NCI-H146 treated with DMSO at 0.1 percent for 48 hours (cell line): Measurements from ENCODE around the gene DDX20.

Source experiments
- DNase-seq: peaks from one replicate; lab custom pipeline; 2025; ENCODE audit not compliant: unreplicated experiment; lab: John Stamatoyannopoulos, UW

Gene DDX20, protein sequence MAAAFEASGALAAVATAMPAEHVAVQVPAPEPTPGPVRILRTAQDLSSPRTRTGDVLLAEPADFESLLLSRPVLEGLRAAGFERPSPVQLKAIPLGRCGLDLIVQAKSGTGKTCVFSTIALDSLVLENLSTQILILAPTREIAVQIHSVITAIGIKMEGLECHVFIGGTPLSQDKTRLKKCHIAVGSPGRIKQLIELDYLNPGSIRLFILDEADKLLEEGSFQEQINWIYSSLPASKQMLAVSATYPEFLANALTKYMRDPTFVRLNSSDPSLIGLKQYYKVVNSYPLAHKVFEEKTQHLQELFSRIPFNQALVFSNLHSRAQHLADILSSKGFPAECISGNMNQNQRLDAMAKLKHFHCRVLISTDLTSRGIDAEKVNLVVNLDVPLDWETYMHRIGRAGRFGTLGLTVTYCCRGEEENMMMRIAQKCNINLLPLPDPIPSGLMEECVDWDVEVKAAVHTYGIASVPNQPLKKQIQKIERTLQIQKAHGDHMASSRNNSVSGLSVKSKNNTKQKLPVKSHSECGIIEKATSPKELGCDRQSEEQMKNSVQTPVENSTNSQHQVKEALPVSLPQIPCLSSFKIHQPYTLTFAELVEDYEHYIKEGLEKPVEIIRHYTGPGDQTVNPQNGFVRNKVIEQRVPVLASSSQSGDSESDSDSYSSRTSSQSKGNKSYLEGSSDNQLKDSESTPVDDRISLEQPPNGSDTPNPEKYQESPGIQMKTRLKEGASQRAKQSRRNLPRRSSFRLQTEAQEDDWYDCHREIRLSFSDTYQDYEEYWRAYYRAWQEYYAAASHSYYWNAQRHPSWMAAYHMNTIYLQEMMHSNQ

GRCh38 chr1:111755331-111756123, at the start of gene DDX20:
Gene DDX20 (plus strand): TSS chr1:111755901. CDS start chr1:111755925, 24 bp downstream.
- DNase-seq: peak; percentile 88

DNA sequence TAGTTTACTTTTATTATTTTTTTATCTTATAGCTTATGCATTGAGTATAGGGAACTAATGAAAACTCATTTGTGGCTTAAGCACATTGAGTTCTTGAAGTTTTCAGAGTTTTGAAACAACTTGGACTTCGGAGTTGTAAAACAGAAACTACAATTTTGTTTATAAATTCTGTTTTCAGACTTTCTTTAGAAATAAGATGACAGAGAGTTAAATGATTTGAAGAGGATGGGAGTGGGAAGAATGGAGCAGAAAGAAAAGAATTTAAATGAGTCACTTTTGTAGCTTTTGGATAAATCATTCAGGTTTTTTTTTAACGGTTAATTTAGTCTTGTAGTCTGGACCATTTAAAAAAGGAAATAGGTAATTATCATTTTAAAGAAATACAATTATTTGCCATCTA, 48.8 kb upstream of the DDX20 start:
- DNase-seq: no peak

GRCh38 chr1:111707906-111708305, 47.8 kb upstream of the DDX20 start:
- DNase-seq: no peak

- no peak for DNase-seq
Measured at GRCh38 chr1:111709986-111710385, 45.7 kb upstream of the DDX20 start.

DNA sequence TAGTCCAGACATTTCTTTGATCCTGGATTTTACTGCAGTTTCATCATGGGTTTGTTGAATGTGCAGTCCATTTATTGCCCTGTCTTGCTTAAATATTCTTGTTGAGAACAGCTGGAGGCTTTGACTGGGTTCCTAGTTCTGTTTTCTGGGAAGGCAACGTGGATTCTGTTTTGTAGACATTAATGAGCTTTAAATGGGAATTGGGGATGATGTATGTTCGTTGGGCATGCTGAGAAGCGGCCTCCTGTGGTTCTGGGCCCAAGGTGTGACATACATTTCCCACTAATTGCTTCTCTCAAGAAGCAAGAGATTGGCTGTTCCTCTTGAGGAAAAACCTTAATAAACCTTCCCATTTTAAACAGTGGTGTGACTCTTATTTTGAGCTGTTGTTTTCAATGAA, 39.4 kb upstream of the DDX20 start:
- no peak for DNase-seq

GRCh38 chr1:111717450-111717849, 38.3 kb upstream of the DDX20 start:
- DNase-seq: no peak

DNA sequence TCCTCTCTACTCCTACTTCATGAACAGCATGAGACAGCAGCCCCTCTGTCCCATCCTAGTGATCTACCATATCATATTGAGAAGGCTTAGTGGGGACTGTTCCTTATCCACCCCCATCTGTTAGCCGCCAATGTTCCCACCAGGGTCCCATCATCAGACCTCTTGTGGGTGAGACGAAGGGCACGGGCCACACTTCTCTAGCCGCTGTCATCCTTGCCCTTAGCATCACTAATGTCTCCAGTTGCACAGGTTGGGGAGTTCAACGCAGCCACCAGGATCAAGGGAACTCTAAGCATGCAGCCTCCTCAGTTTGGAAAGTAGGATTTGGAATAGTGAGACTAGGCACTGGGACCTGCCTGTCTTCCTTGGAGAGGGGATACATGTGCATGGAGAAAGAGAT, 36.6 kb upstream of the DDX20 start:
- no peak for DNase-seq

DNA sequence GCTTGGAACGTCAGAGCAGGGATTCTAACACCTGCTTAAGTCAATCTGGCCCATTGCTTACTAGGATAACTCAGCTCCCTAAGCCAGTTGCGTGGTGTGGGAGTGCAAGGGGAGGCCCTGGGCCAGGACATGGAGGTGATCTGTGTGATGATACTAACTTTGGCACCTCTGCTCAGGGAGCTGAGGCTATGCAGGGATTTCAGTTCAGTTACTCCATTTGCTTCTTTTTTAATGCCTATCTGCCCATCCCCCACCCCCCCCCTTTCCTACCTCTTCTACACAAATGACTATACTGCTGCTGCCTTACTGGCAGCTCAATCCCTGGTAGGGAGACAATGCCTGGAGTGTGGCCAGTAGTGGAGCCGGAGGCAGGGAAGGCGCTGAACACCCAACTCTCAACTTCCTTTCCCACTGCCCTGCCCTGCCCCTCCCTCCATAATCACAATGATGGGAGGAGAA, 36.0 kb upstream of the DDX20 start:
- no peak for DNase-seq

GRCh38 chr1:111720274-111720976, 35.3 kb upstream of the DDX20 start:
- no peak for DNase-seq

- no peak for DNase-seq
Measured at GRCh38 chr1:111720977-111721786, 34.5 kb upstream of the DDX20 start.

DNA sequence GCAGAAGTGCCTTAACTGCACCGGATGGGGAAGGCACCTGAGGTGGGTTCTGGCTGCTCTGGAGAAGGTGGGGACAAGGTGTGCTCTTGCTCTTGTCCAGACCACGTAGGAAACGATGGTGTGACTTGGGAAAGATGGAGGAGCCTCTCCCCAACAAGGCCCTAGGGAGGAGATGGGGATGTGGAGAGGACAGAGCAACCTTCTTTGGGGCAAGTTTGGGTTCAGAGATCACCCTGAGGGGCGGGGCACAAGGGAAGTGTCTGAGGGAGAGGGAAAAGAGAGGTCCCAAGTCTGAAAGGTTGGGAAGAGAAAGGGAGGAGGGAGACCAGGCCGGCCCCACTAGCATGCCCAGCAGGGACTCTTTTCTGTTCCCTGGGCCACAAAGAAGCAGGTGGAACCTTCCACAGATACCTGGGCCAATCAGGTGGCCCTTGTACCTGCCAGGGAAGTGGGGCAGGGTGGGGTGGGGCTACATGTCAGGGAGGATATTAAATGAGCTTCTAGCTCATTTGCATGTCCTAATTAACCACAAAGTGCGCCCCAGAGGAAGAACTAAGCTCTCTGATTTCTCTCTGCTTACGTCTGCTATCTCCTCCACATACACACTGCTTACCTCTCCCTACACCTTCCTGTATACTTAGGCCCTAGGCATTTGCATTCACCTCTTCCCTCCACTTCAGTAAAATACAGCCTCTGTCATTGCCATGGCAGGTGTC, 32.5 kb upstream of the DDX20 start:
- DNase-seq: no peak

DNA sequence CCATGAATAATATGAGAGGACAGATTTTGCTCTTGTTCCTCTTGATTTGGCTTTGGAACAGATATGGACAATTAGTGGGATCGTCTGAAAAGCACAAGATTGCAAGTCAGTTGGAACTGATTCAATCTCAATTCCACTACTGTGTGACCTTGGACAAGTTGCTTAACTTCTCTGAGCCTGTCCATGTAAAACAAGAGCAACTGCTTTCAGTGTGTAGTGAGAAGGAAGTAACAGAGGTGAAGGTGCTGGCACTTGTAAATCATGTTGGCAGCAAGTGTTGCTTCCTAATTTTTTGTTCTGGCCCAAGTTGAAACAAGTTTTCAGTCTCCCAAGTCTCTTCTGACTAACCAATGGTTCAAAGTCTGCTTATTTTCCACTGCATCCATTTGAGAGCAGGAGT, 31.8 kb upstream of the DDX20 start:
- no peak for DNase-seq

- no peak for DNase-seq
Measured at GRCh38 chr1:111725192-111725591, 30.5 kb upstream of the DDX20 start.

- DNase-seq: no peak
Measured at GRCh38 chr1:111727056-111727455, 28.6 kb upstream of the DDX20 start.

GRCh38 chr1:111729271-111729921, 26.3 kb upstream of the DDX20 start:
- no peak for DNase-seq

DNA sequence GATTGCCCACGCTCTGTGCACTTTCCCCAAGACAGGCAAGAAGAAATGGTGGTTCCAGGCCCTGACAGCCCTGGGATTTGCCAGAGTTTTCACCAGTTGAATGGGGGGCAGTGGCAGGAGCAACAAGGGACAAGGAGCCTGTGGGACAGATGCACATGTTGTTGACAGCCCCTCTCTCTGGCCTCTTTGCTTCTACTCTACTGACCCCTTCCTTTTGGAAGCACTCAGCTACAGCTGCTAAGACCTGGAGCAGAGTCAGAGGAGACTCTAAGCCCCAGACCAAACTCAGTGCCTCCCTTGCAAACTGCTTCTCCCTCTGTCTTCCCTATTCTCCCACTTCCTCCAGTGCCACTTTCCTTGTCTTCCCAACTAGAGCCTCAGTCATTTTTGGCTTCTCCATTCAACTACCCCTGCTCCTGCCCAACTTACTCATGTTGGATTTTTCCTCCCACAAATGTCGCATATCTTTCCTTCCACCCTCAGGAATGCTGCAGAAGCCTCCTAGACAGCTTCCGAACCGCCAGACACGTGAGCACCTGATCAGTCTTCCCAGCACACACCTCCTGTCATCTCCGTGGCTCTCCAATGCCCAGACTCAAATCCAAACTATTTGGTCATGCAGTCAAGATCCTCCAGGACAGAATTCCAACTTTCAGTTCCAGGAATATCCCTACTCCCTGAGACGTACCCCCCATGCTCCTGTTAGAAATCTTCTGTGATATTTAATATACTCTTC, 25.6 kb upstream of the DDX20 start:
- DNase-seq: no peak

DNA sequence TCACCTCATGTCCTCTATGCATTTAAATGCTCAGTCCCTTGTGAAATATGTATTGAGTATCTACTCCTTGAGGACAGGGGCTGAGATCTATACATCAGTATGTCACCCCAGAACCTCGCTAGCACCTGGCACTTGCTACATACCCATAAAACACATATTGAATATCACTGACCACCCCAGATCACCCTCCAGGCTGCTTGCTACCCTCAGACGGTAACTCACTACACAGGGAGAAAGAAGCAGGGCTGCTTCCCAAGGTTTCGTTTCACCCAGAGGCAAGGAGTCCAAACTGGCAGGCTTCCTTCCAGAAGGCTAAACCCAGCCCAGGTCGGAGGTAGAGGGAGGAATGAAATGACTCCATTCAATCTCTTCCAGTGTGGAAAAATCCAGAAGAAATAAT, 25.0 kb upstream of the DDX20 start:
- DNase-seq: no peak

DNA sequence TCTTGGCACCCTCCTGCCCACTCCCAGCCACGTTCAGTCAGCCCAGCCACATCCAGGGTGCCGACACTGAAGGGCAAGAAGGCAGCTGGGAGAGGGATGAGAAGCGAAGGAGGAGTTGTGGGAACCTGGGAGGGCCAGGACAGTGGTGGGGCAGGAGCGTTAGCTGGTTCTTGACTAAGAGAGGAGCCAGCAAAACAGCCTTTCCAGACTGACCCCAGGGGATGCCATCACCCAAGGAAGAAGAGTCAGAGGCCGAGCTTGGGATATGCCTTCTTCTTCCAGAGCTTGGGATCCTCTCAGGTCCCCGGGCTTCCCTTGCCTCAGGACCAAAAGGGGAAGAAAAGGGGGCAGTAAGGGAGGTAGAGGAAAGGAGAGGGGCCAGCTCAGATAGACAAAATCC, 23.7 kb upstream of the DDX20 start:
- no peak for DNase-seq
